A172 (cell line): Measurements from ENCODE around the gene MXRA7. TPM values are rescaled to one million over a fixed set of nuclear protein-coding genes. Genes with fewer than 3 reads are reported as not detected.

ENCODE experiments used
- DNase-seq: peaks from one replicate; pipeline ENCODE4 v3.0.0-alpha.2; 2015; ENCODE audit warnings: low spot score
- total RNA-seq: library from RNA; depleted of rRNA; stranded (reverse); fragments of >200 nt; shearing (Covaris generic); gene quantifications from 2 replicates; pipeline ENCODE4 v1.2.3, GENCODE V29; 2014

Gene MXRA7
- total RNA-seq, 1 experiment from 2014 or later: 187 TPM

- no peak for DNase-seq
Observed at GRCh38 chr17:76696763-76697701, 13.7 kb downstream of the MXRA7 start.

- DNase-seq: no peak
Observed at GRCh38 chr17:76695059-76695831, 15.5 kb downstream of the MXRA7 start.

- DNase-seq: no peak
Observed at GRCh38 chr17:76691379-76692191, 19.2 kb downstream of the MXRA7 start.

GRCh38 chr17:76690596-76691280 lies 20.0 kb downstream of the MXRA7 start:
- DNase-seq: no peak

GRCh38 chr17:76689859-76690258 lies 20.9 kb downstream of the MXRA7 start:
- DNase-seq: no peak

- DNase-seq: peak; percentile 55
Observed at GRCh38 chr17:76688165-76688622, 22.6 kb downstream of the MXRA7 start.

- DNase-seq: no peak
Observed at GRCh38 chr17:76687298-76688164, 23.2 kb downstream of the MXRA7 start.

- DNase-seq: no peak
Observed at GRCh38 chr17:76686538-76687297, 24.0 kb downstream of the MXRA7 start.

- no peak for DNase-seq
Observed at GRCh38 chr17:76685846-76686245, 24.9 kb downstream of the MXRA7 start.

- DNase-seq: no peak
Observed at GRCh38 chr17:76685366-76685765, 25.4 kb downstream of the MXRA7 start.

GRCh38 chr17:76684756-76685155 lies 26.0 kb downstream of the MXRA7 start:
- no peak for DNase-seq

- no peak for DNase-seq
Observed at GRCh38 chr17:76683921-76684745, 26.6 kb downstream of the MXRA7 start.

GRCh38 chr17:76683011-76683755 lies 27.6 kb downstream of the MXRA7 start:
- DNase-seq: no peak

- peak; percentile 95 for DNase-seq
Observed at GRCh38 chr17:76682296-76682695, 28.5 kb downstream of the MXRA7 start.

GRCh38 chr17:76681222-76682137 lies 29.3 kb downstream of the MXRA7 start:
- peak; percentile 78 for DNase-seq

- no peak for DNase-seq
Observed at GRCh38 chr17:76679239-76679638, 31.5 kb downstream of the MXRA7 start.

GRCh38 chr17:76678330-76678729 lies 32.4 kb downstream of the MXRA7 start:
- DNase-seq: no peak
